T-cell (primary cell): ENCODE measurements around the gene KRT8. TPM values are rescaled to one million over a fixed set of nuclear protein-coding genes. Genes with fewer than 3 reads are reported as not detected.
A peak's percentile ranks its signal among the peaks of the same experiment; 100 is the strongest.

Source experiments
- ATAC-seq, 4 experiments: fragments of 200-7000 bp in 3 of 4; fragments of 150-1000 bp in 1 of 4; cut with Tn5 transposase; replicated peaks in 1 of 4; 1 replicate in 3 of 4; 2 replicates in 1 of 4; pipeline ENCODE4 v1.10.0; 2021; ENCODE audit warnings: moderate library complexity in 3 of 4, mild to moderate bottlenecking in 2 of 4, moderate number of reproducible peaks in 1 of 4
- CTCF ChIA-PET, 2 donors: fragments of 300-600 bp; sonication (Branson Sonifier 250); formaldehyde crosslinking; loops; one replicate each; lab custom pipeline; 2022; ENCODE audit warnings: antibody characterized with exemption in 2 of 2; lab: Charles Lee
- POLR2A ChIA-PET, 2 donors: fragments of 300-600 bp; sonication (Branson Sonifier 250); formaldehyde crosslinking; loops; one replicate each; lab custom pipeline; 2022; ENCODE audit warnings: antibody characterized with exemption in 2 of 2; lab: Charles Lee
- DNase-seq, 35 experiments: peaks; one replicate each; pipeline versions ENCODE4 v3.0.0 to v3.0.0-alpha.2; 2013 to 2023
- H3K27ac ChIP-seq: one replicate; pipeline ENCODE4 v1.5.1; 2013; ENCODE audit warnings: low read length
- H3K27me3 ChIP-seq, 2 experiments: replicated peaks in 1 of 2; 1 replicate in 1 of 2; 2 replicates in 1 of 2; pipeline versions ENCODE4 v1.6.1 to v1.7.0; 2013; ENCODE audit warnings: low read length in 1 of 2, mixed read lengths in 1 of 2; ENCODE audit not compliant: control insufficient read depth in 2 of 2, insufficient read depth in 2 of 2; ENCODE audit errors: extremely low read depth in 1 of 2
- H3K36me3 ChIP-seq, 2 donors: 1 replicate in 1 of 2; 2 replicates in 1 of 2; pipeline versions ENCODE4 v1.6.1 to v1.7.0; 2013; ENCODE audit warnings: low read length in 1 of 2; ENCODE audit not compliant: control insufficient read depth in 2 of 2, insufficient read depth in 1 of 2; ENCODE audit errors: extremely low read depth in 1 of 2
- H3K4me1 ChIP-seq, 2 experiments: 1 replicate in 1 of 2; 2 replicates in 1 of 2; pipeline versions ENCODE4 v1.6.1 to v1.7.0; 2013; ENCODE audit warnings: low read length in 2 of 2, mixed read lengths in 1 of 2; ENCODE audit not compliant: insufficient read depth in 2 of 2, control insufficient read depth in 1 of 2; ENCODE audit errors: extremely low read depth in 1 of 2
- H3K4me3 ChIP-seq, 2 donors: 1 replicate in 1 of 2; 2 replicates in 1 of 2; pipeline versions ENCODE4 v1.5.1 to v1.7.0; 2013; ENCODE audit warnings: mild to moderate bottlenecking in 2 of 2, low read length in 1 of 2, moderate library complexity in 1 of 2; ENCODE audit not compliant: control insufficient read depth in 1 of 2; ENCODE audit errors: extremely low read depth in 1 of 2
- H3K9me3 ChIP-seq: 2 replicates; pipeline ENCODE4 v1.7.0; 2013
- H3K27ac Mint-ChIP-seq, 2 donors: one replicate each; pipeline ENCODE4 v1.8.0; 2020 to 2021; ENCODE audit warnings: mild to moderate bottlenecking in 2 of 2, mixed read lengths in 2 of 2
- H3K27me3 Mint-ChIP-seq, 2 donors: one replicate each; pipeline ENCODE4 v1.8.0; 2021 to 2022; ENCODE audit warnings: mixed read lengths in 2 of 2
- H3K36me3 Mint-ChIP-seq: one replicate; pipeline ENCODE4 v1.8.0; 2021; ENCODE audit warnings: mixed read lengths
- H3K4me1 Mint-ChIP-seq, 3 donors: one replicate each; pipeline ENCODE4 v1.8.0; 2020 to 2022; ENCODE audit warnings: mixed read lengths in 3 of 3, mild to moderate bottlenecking in 1 of 3
- H3K4me3 Mint-ChIP-seq, 3 donors: one replicate each; pipeline ENCODE4 v1.8.0; 2020 to 2022; ENCODE audit warnings: mild to moderate bottlenecking in 3 of 3, mixed read lengths in 3 of 3, moderate library complexity in 3 of 3
- H3K9me3 Mint-ChIP-seq, 3 donors: one replicate each; pipeline ENCODE4 v1.8.0; 2020 to 2022; ENCODE audit warnings: mixed read lengths in 3 of 3
- WGBS: methylation state at CpG from one replicate; pipeline ENCODE4 v1.1.5; 2013; ENCODE audit warnings: missing lambda C conversion rate; ENCODE audit not compliant: insufficient coverage; 5-methylcytosine and 5-hydroxymethylcytosine counted together
- total RNA-seq, 35 experiments: library from RNA in 6 of 35; stranded (reverse) in 6 of 35; fragments of 120-200 nt in 1 of 35; gene quantifications; one replicate each; pipeline versions ENCODE4 v1.2.1 to v1.2.4 and lab custom pipeline; 2013 to 2026

KRT8 gene
- total RNA-seq, 5 donors from 2014 or later (not counting 1 experiment from before 2014, with no cell fraction given): 0.42 to 13.3 (median 8.0) TPM

- Histone ChIP-seq H3K4me1 (peaks cover 0 to 43% of the 10 kb centered on the region in 2 experiments), H3K27ac (peak overlapping the region; percentile 51), H3K9me3 (no peaks in the 10 kb centered on the region), H3K4me3 (peak overlapping the region; percentile 40 to 44), H3K36me3 (no peaks in the 10 kb centered on the region), H3K27me3 (peaks cover 0 to 26% of the 10 kb centered on the region in 2 experiments)
- peak overlapping the region; percentile 65 to 83 (median 78) for H3K4me3 Mint-ChIP-seq
- CTCF ChIA-PET: interaction anchor here (0.5 to 5.0 kb wide), 10 partner anchors 9 to 293 kb away, joined by 3 to 37 read pairs (median 4); no protein-coding TSS in a partner anchor
- WGBS: 2% methylated on average over 36 of the region's 55 CpGs
- peak; percentile 68 to 79 (median 74) for ATAC-seq
- no peaks in the 10 kb centered on the region for H3K36me3 Mint-ChIP-seq
- DNase-seq: peak in 22 of 35 experiments; percentile 5 to 61 (median 27)
- peak overlapping the region; percentile 1 to 86 for H3K27ac Mint-ChIP-seq
- H3K27me3 Mint-ChIP-seq: no peaks in the 10 kb centered on the region
- POLR2A ChIA-PET: interaction anchor here (0.5 to 0.9 kb wide), 3 partner anchors 292 to 830 kb away, joined by 3 to 5 read pairs (median 3); no protein-coding TSS in a partner anchor
- peaks cover 25 to 40% (median 27%) of the 10 kb centered on the region in 3 donors for H3K4me1 Mint-ChIP-seq
- H3K9me3 Mint-ChIP-seq: no peaks in the 10 kb centered on the region
These were observed 30.9 kb downstream of the KRT8 start for GRCh38 chr12:52873832-52874572.

DNA sequence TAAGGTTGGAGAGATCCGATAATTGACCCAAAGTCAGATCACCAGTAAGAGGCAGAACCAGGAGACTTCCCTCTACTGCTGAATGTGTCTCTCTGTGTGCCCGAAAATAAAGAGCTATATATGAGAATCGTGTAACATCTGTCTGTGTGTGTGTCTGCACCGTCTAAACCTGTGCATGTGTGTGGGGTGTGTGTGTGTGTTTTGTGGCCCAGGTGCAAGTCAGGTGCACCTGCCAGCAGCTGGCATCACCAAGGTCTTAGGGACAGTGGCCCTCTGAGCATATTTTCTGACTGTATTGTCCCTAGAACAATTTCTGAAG is 31.4 kb downstream of the KRT8 start:
- Histone ChIP-seq H3K27me3 (peaks cover 0 to 21% of the 10 kb centered on the region in 2 experiments), H3K27ac (no peak overlapping the region), H3K9me3 (no peaks in the 10 kb centered on the region), H3K36me3 (no peaks in the 10 kb centered on the region), H3K4me1 (peaks cover 0 to 39% of the 10 kb centered on the region in 2 experiments), H3K4me3 (peak overlapping the region in 1 of 2 donors; percentile 40)
- Mint-ChIP-seq H3K36me3 (no peaks in the 10 kb centered on the region), H3K9me3 (no peaks in the 10 kb centered on the region), H3K4me3 (peak overlapping the region; percentile 65 to 83 (median 78)), H3K27me3 (no peaks in the 10 kb centered on the region), H3K4me1 (peaks cover 28 to 39% (median 32%) of the 10 kb centered on the region in 3 donors), H3K27ac (peak overlapping the region; percentile 1 to 65)
- ChIA-PET CTCF (interaction anchor here (0.6 to 5.0 kb wide), 9 partner anchors 9 to 292 kb away, joined by 3 to 37 read pairs (median 4); no protein-coding TSS in a partner anchor), POLR2A (interaction anchor here in 1 of 2 donors (0.9 kb wide), 1 partner anchor 292 kb away, joined by 3 read pairs; no protein-coding TSS in a partner anchor)
- WGBS: 25% methylated on average over 2 of the region's 4 CpGs
- ATAC-seq: no peak
- DNase-seq: no peak

DNA sequence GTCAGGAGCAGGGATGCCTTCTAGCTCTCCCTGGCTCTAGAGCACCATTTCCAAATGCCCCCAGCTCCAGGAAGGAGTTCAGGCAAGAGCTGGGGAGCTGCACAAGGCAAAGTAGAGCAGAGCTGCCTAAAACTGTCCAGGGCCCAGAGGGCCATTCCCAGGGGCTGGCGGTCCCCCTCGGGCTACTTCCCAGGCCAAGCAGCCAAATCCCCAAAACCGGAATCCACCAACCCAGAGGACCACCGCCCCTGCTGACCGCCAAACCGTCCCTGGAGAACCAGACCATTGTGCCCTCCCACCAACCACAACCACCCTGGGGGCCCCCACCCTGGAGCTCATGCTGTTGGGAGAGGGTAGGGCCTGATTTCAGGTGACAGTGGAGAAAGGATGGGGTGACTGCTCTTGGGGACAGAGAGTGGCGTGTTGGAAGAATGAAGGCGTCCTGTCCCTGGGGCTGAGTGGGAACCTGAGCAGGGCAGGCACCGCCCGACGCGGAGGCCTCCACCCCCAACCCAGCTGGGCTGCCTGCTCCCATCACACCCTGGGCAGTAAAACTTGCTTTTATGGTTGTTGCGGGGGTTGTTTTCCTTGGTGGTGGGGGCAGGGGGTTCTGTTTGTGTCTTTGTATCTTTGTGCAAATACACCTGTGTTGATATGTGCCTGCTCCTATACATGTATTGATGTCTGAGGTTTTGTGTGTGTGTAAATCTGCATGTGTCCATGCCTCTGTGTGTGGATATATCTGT is 32.1 kb downstream of the KRT8 start:
- 98% methylated on average over 8 of the region's 13 CpGs for WGBS
- Histone ChIP-seq H3K4me1 (peaks cover 0 to 42% of the 10 kb centered on the region in 2 experiments), H3K27ac (no peak overlapping the region), H3K9me3 (no peaks in the 10 kb centered on the region), H3K27me3 (peaks cover 0 to 21% of the 10 kb centered on the region in 2 experiments), H3K4me3 (no peak overlapping the region), H3K36me3 (no peaks in the 10 kb centered on the region)
- Mint-ChIP-seq H3K36me3 (no peaks in the 10 kb centered on the region), H3K27me3 (no peaks in the 10 kb centered on the region), H3K9me3 (no peaks in the 10 kb centered on the region), H3K4me1 (peaks cover 31 to 42% (median 38%) of the 10 kb centered on the region in 3 donors), H3K27ac (peak overlapping the region in 1 of 2 donors; percentile 65), H3K4me3 (peak overlapping the region in 2 of 3 donors; percentile 78 to 83)
- CTCF ChIA-PET: interaction anchor here (1.0 to 5.0 kb wide), 5 partner anchors 12 to 292 kb away, joined by 3 to 37 read pairs (median 5); no protein-coding TSS in a partner anchor
- POLR2A ChIA-PET: no interaction called here
- DNase-seq (no peak), ATAC-seq (no peak)

DNA sequence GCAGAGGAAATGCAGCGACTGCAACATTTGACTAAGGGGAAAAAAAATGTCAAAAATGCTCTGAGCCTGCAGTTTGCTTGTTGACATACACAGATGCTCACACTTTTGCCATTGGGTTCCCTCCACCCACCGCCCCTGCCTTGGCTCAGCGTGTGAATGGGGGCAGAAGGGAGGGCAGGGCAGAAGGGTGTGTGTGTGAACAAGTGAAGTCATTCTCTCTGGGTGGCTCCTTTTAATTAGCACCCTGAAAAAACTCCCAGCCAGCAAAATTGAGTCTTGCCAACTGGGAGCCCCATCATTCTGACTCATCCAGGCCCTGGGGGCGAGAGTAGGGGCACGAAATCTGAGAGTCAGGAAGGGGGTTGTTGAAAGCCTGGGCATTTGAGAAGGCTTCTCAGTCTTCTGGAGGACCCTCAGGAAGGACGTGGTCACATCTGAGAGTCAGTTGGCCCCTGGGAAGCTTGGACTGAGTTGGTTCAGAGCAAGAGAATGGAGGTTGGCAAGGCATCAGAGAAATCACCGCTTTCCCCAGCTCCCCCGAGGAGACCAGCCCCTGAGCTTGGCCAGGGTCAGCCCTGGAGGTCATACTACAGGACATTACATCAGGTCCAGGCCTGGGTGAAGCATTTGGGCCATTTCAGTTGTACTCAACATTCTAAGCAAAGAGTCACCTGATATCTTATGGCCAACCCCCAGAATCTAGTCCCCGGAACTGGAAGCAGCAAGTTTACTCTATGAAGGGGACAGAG is 33.4 kb downstream of the KRT8 start:
- no peak overlapping the region for H3K27ac Mint-ChIP-seq
- no peaks in the 10 kb centered on the region for H3K36me3 Mint-ChIP-seq
- ATAC-seq: no peak
- no peak overlapping the region for H3K4me3 Mint-ChIP-seq
- Histone ChIP-seq H3K27ac (peak overlapping the region; percentile 52), H3K36me3 (no peaks in the 10 kb centered on the region), H3K9me3 (no peaks in the 10 kb centered on the region), H3K27me3 (peaks cover 0 to 21% of the 10 kb centered on the region in 2 experiments), H3K4me3 (no peak overlapping the region), H3K4me1 (peaks cover 3 to 52% of the 10 kb centered on the region in 2 experiments)
- peak in 8 of 35 experiments; percentile 18 to 52 (median 35) for DNase-seq
- H3K9me3 Mint-ChIP-seq: no peaks in the 10 kb centered on the region
- ChIA-PET POLR2A (no interaction called here), CTCF (interaction anchor here (0.7 to 5.0 kb wide), 9 partner anchors 44 to 520 kb away, joined by 3 to 37 read pairs (median 3); no protein-coding TSS in a partner anchor)
- H3K27me3 Mint-ChIP-seq: no peaks in the 10 kb centered on the region
- H3K4me1 Mint-ChIP-seq: peaks cover 41 to 52% (median 49%) of the 10 kb centered on the region in 3 donors
- 69% methylated on average over 7 of the region's 9 CpGs for WGBS

- no peaks in the 10 kb centered on the region for H3K9me3 Mint-ChIP-seq
- H3K27ac Mint-ChIP-seq: peak overlapping the region in 1 of 2 donors; percentile 16
- Histone ChIP-seq H3K36me3 (no peaks in the 10 kb centered on the region), H3K27ac (no peak overlapping the region), H3K9me3 (no peaks in the 10 kb centered on the region), H3K4me3 (no peak overlapping the region), H3K27me3 (peaks cover 0 to 21% of the 10 kb centered on the region in 2 experiments), H3K4me1 (peaks cover 3 to 52% of the 10 kb centered on the region in 2 experiments)
- POLR2A ChIA-PET: interaction anchor here in 1 of 2 donors (0.7 kb wide), 1 partner anchor 258 kb away, joined by 3 read pairs; no protein-coding TSS in a partner anchor
- no peak overlapping the region for H3K4me3 Mint-ChIP-seq
- no peaks in the 10 kb centered on the region for H3K27me3 Mint-ChIP-seq
- CTCF ChIA-PET: interaction anchor here (0.5 to 5.0 kb wide), 30 partner anchors 9 to 674 kb away, joined by 3 to 37 read pairs (median 4); partner anchors contain the start of gene EIF4B (in 1 of the 2)
- WGBS: 42% methylated on average over 5 of the region's 14 CpGs
- DNase-seq: peak; percentile 38 to 86 (median 76)
- ATAC-seq: peak; percentile 57 to 76 (median 66)
- peaks cover 41 to 52% (median 49%) of the 10 kb centered on the region in 3 donors for H3K4me1 Mint-ChIP-seq
- no peaks in the 10 kb centered on the region for H3K36me3 Mint-ChIP-seq
These were observed 34.2 kb downstream of the KRT8 start for GRCh38 chr12:52870361-52871290.
